PC-3 (cell line): Measurements from ENCODE around the gene PSMC5. TPM values are rescaled to one million over a fixed set of nuclear protein-coding genes. Genes with fewer than 3 reads are reported as not detected.

Source experiments
- ATAC-seq: fragments of 200-7000 bp; cut with Tn5 transposase; 2 replicates; pipeline ENCODE4 v1.9.1; 2020; ENCODE audit warnings: mild to moderate bottlenecking, moderate library complexity
- BruUV-seq: library from RNA; stranded (reverse); fragments of 400-500 nt; replicated peaks from 2 replicates; lab custom pipeline; 2021; lab: Mats Ljungman, UMichigan
- CTCF ChIA-PET: fragments of 300-600 bp; sonication (Branson Sonifier 250); formaldehyde crosslinking; loops from one replicate; lab custom pipeline; 2022; ENCODE audit warnings: antibody characterized with exemption; lab: Charles Lee
- POLR2A ChIA-PET: fragments of 300-600 bp; sonication (Branson Sonifier 250); formaldehyde crosslinking; loops from one replicate; lab custom pipeline; 2022; ENCODE audit warnings: antibody characterized with exemption; ENCODE audit not compliant: unreplicated experiment; lab: Charles Lee
- DNase-seq: peaks from one replicate; pipeline ENCODE4 v3.0.0-alpha.2; 2015
- H2AFZ ChIP-seq: fragments of 300-600 bp; sonication (generic); 2 replicates; pipeline ENCODE4 v1.6.0; 2016; ENCODE audit warnings: antibody characterized with exemption, low read length
- H3F3A ChIP-seq: fragments of 300-600 bp; sonication (generic); one replicate; pipeline ENCODE4 v1.6.0; 2017; ENCODE audit warnings: antibody characterized with exemption, low read length, control low read depth, mild to moderate bottlenecking; ENCODE audit not compliant: unreplicated experiment
- H3K27ac ChIP-seq: fragments of 300-600 bp; sonication (generic); 2 replicates; pipeline ENCODE4 v1.5.1; 2016; ENCODE audit warnings: mild to moderate bottlenecking, low read length
- H3K27me3 ChIP-seq: fragments of 300-600 bp; sonication (generic); 2 replicates; pipeline ENCODE4 v1.6.1; 2016; ENCODE audit warnings: low read length, mixed read lengths
- H3K36me3 ChIP-seq: fragments of 300-600 bp; sonication (generic); 2 replicates; pipeline ENCODE4 v1.6.1; 2016; ENCODE audit warnings: low read depth, mixed run types, low read length, mixed read lengths
- H3K4me1 ChIP-seq: fragments of 300-600 bp; sonication (generic); 2 replicates; pipeline ENCODE4 v1.5.1; 2016; ENCODE audit warnings: low read length; ENCODE audit not compliant: insufficient read depth
- H3K4me2 ChIP-seq: fragments of 300-600 bp; sonication (generic); 2 replicates; pipeline ENCODE4 v1.6.0; 2016; ENCODE audit warnings: low read length
- H3K4me3 ChIP-seq: fragments of 300-600 bp; sonication (generic); 2 replicates; pipeline ENCODE4 v1.5.1; 2016; ENCODE audit warnings: mild to moderate bottlenecking, low read length, mixed read lengths
- H3K79me2 ChIP-seq: fragments of 300-600 bp; sonication (generic); 2 replicates; pipeline ENCODE4 v1.6.1; 2017; ENCODE audit warnings: low read length, mixed read lengths
- H3K9ac ChIP-seq: fragments of 300-600 bp; sonication (generic); 2 replicates; pipeline ENCODE4 v1.6.0; 2016; ENCODE audit warnings: mild to moderate bottlenecking, low read length
- H3K9me2 ChIP-seq: fragments of 300-600 bp; sonication (generic); replicated peaks from 2 replicates; pipeline ENCODE4 v1.6.1; 2016; ENCODE audit warnings: mixed run types, low read length, mixed read lengths
- H3K9me3 ChIP-seq: fragments of 300-600 bp; sonication (generic); 2 replicates; pipeline ENCODE4 v1.6.1; 2016; ENCODE audit warnings: low read length, mixed read lengths
- H4K20me1 ChIP-seq: fragments of 300-600 bp; sonication (generic); 2 replicates; pipeline ENCODE4 v1.6.1; 2016; ENCODE audit warnings: low read length, mixed read lengths
- CTCF ChIP-seq: fragments of 300-600 bp; sonication (generic); conservative IDR thresholded peaks from 2 replicates; pipeline ENCODE4 v1.5.1; 2017; ENCODE audit warnings: antibody characterized with exemption, low read depth, mild to moderate bottlenecking, low read length
- EZH2 ChIP-seq: fragments of 300-600 bp; sonication (generic); IDR thresholded peaks from one replicate; pipeline ENCODE4 v1.6.1; 2017; ENCODE audit warnings: antibody characterized with exemption, mild to moderate bottlenecking, low read length; ENCODE audit not compliant: unreplicated experiment
- EZH2phosphoT487 ChIP-seq: fragments of 300-600 bp; sonication (generic); IDR thresholded peaks from 2 replicates; pipeline ENCODE4 v1.6.1; 2018; ENCODE audit warnings: mild to moderate bottlenecking, antibody characterized with exemption, low read length, borderline replicate concordance
- intact Hi-C: fragments of 100-400 bp; cut with micrococcal nuclease; formaldehyde crosslinking; loops from 2 replicates; pipeline ENCODE4 v1.9.0; 2023
- total RNA-seq: library from RNA; depleted of rRNA; stranded (reverse); fragments of >200 nt; gene quantifications from 2 replicates; pipeline ENCODE4 v1.2.3, GENCODE V29; 2014

Gene PSMC5
- total RNA-seq, 1 experiment from 2014 or later, result 163 TPM

- Histone ChIP-seq H2AFZ (no peak overlapping the region), H4K20me1 (no peaks in the 10 kb centered on the region), H3K4me2 (no peak overlapping the region), H3F3A (no peaks in the 10 kb centered on the region), H3K27me3 (no peaks in the 10 kb centered on the region), H3K79me2 (peaks cover 4% of the 10 kb centered on the region; the same call in 1 of the 2 replicates), H3K9me3 (no peaks in the 10 kb centered on the region), H3K27ac (no peak overlapping the region), H3K36me3 (peaks cover 87% of the 10 kb centered on the region), H3K9ac (no peak overlapping the region), H3K4me1 (no peaks in the 10 kb centered on the region), H3K9me2 (no peaks in the 10 kb centered on the region), H3K4me3 (no peak overlapping the region)
- ATAC-seq, result no peak
- ChIA-PET POLR2A (no interaction called here), CTCF (no interaction called here)
- TF ChIP-seq EZH2 (no peak), CTCF (no peak), EZH2phosphoT487 (no peak)
- intact Hi-C loops, result no loop called here
- no peak for DNase-seq
- BruUV-seq, result no TSS peak
Measured at GRCh38 chr17:63809970-63810369, 17.3 kb upstream of the PSMC5 start.

- Histone ChIP-seq H3K4me2 (no peak overlapping the region), H3K9me3 (no peaks in the 10 kb centered on the region), H3K9ac (no peak overlapping the region), H3K27ac (no peak overlapping the region), H3K4me1 (no peaks in the 10 kb centered on the region), H2AFZ (no peak overlapping the region), H4K20me1 (0 out of 2 replicates have a peak, but pooled peaks cover 7% of the 10 kb centered on the region), H3K36me3 (peaks cover 91% of the 10 kb centered on the region), H3K27me3 (no peaks in the 10 kb centered on the region), H3K9me2 (no peaks in the 10 kb centered on the region), H3K4me3 (no peak overlapping the region), H3K79me2 (0 out of 2 replicates have a peak, but pooled peaks cover 4% of the 10 kb centered on the region), H3F3A (peaks cover 12% of the 10 kb centered on the region)
- POLR2A ChIA-PET, result no interaction called here
- DNase-seq (no peak), ATAC-seq (no peak)
- intact Hi-C loops, result no loop called here
- CTCF ChIA-PET, result no interaction called here
- TF ChIP-seq CTCF (no peak), EZH2 (no peak), EZH2phosphoT487 (no peak)
- no TSS peak for BruUV-seq
Measured at GRCh38 chr17:63816123-63816522, 11.1 kb upstream of the PSMC5 start.

GRCh38 chr17:63816669-63817068 lies 10.6 kb upstream of the PSMC5 start:
- no peaks in the 10 kb centered on the region for H3K9me3 ChIP-seq
- H3K9me2 ChIP-seq, result no peaks in the 10 kb centered on the region
- CTCF ChIA-PET, result no interaction called here
- H3K79me2 ChIP-seq, result peaks cover 6% of the 10 kb centered on the region; the same call in 1 of the 2 replicates
- peaks cover 12% of the 10 kb centered on the region for H3F3A ChIP-seq
- H3K27me3 ChIP-seq, result no peaks in the 10 kb centered on the region
- 0 out of 2 replicates have a peak, but pooled peaks cover 7% of the 10 kb centered on the region for H4K20me1 ChIP-seq
- intact Hi-C loops, result no loop called here
- no peak for TF ChIP-seq CTCF
- no peak for TF ChIP-seq EZH2phosphoT487
- TF ChIP-seq EZH2, result no peak
- no peak overlapping the region for H3K27ac ChIP-seq
- BruUV-seq, result no TSS peak
- H3K4me1 ChIP-seq, result no peaks in the 10 kb centered on the region
- H3K9ac ChIP-seq, result no peak overlapping the region
- H3K36me3 ChIP-seq, result peaks cover 91% of the 10 kb centered on the region
- H2AFZ ChIP-seq, result no peak overlapping the region
- H3K4me2 ChIP-seq, result no peak overlapping the region
- no peak for ATAC-seq
- H3K4me3 ChIP-seq, result no peak overlapping the region
- POLR2A ChIA-PET, result no interaction called here
- DNase-seq, result no peak
